ENCODE results near the gene KIAA1671.

KIAA1671 gene

DNA sequence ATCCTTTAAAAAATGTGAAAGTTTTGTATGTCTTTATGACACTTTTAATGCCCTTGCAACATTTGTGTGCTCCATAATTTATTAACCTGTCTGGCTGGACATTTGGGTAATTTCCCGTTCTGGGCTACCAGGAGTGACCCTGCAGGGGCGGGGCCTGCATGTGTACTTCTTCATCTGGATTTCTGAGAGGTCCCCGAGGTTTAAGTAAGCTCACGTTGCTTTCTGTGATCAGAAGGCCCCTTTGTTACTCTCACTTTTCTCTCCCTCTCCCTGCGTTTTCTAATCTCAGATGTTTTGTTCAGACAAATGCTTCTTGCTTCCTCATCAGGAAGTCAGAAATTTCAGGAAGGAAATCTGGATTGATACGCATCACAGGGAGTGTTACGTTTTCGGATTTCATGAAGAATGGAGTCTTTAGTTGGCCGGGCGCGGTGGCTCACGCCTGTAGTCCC lies 168.3 kb downstream of the KIAA1671 start:
- DNase-seq, result no peak

DNA sequence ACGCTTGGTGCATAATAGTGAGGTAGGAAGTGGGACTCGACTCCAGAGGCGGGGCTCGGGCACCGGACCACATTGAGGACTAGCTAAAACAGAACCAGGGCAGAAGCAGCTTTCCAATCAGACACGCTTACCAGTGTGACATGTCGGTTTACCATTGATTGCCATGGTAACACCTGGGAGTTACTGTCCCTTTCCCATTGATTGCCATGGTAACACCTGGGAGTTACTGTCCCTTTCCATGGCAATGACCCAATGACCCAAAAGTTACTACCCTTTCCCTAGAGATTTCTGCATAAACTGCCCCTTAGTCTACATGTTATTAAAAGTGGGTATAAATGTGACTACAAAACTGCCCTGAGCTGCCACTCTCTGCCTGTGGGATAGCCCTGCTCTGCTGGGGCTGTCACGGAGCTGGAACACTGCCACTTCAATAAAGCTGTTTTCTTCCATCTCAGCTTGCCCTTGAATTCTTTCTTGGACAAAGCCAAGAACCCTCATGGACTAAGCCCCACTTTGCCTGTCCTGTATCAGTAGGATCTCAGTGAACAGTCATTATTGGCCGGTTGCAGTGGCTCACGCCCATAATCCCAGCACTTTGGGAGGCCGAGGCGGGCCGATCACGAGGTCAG lies 169.7 kb downstream of the KIAA1671 start:
- DNase-seq, result no peak

DNA sequence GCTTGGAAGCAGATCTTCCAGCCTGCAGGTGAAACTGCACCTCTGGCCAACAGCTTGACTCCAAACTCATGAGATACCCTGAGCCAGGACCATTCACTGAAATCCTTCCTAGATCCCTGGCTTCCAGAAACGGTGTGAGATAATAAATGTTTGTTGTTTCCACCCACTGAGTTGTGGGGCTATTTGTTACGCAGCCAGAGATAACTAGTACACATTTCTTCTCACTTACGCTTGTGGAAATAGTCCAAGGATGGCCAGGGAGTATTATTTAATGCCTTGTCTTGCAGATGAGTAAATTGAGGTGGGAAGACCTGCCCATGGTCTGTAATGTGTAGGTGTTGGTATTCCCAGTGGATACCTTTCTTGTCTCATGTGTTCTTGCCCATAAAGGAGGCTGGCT lies 171.2 kb downstream of the KIAA1671 start:
- DNase-seq, result no peak

DNA sequence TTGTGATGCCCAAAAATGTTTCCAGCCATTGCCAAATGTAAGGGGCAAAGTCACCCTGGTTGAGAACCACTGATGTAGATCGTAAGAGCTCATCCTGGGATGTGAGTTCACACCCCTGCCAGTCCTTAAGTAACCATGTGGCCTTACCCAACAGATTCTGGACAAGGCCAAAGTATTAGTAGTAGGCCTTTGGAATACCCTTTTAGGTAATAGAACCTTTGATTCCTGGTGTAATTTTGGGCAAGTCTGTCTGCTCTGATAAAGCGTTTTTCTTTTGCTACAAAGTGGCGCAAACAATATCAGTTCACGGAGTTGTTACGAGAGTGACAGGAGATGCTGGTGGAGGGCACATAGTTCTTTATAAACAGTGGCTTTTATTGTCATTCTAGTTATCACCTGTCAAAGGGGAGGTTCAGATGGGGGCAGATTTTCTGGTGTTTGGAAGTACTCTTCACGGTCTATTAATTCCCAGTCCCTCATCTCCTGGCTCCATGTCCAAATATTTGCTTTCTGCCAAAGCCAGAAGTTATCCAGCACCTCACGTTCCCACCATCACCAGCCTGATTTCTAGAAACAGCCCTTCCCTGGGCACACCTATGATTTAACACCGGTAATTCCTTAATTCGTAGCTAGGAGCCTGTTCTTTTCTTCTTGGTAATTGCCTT lies 173.3 kb downstream of the KIAA1671 start:
- DNase-seq, result no peak

DNA sequence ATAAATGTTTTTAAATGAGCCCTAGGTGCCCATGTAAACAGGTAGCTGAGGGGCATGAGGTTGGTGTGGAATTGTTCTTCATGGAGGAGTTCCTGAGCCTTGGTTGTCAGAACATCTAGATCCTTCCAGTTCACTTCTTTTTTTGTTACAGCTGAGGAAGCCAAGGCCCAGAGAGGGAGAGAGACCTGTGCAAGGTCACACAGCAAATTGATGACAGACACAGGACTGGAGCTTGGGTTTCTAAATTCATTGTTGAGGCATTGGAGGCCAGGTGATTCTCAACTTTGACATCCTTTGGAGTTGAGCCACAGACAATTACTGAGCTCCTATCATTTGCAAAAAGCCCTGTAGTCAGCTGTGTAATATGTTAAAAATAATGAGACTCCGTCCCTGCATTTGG lies 174.0 kb downstream of the KIAA1671 start:
- no peak for DNase-seq

DNA sequence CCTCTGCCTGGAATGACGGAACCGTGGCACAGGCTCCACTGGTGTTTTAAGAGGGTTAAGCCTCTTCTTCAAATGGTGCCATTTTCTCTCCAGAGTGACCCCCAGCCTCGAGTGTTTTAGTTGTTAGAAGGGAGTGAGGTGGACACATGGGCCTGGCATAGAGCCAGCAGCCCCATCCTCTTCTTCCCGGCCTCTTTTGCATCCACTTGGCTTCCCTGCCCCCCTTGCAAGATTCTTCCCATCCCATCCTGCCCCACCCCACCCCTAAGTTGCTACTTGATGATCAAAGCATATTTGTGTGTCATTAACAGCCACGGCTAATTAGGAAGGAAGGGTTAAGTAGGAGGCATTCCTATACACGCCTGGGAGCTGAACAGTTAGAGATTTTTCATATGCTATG lies 174.8 kb downstream of the KIAA1671 start:
- no peak for DNase-seq

DNA sequence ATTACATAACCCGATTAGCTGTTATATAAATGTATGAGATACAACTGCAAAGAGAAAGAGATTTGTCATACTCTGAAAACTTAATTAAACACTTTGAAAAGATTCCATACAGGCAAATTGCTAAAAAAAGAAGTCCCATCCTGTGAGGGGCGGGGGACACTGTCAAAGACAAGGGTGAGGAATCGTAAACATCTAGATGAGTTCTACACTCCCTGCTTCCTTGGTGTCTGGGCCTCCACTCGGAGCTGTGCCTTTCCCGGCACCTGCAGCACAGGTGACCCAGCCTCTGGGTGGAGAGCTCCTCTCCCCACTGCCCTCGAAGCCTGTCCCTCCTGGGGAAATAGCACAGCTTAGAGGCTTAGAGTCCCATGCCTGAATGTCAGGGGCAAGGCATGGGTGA lies 177.9 kb downstream of the KIAA1671 start:
- DNase-seq, result no peak

DNA sequence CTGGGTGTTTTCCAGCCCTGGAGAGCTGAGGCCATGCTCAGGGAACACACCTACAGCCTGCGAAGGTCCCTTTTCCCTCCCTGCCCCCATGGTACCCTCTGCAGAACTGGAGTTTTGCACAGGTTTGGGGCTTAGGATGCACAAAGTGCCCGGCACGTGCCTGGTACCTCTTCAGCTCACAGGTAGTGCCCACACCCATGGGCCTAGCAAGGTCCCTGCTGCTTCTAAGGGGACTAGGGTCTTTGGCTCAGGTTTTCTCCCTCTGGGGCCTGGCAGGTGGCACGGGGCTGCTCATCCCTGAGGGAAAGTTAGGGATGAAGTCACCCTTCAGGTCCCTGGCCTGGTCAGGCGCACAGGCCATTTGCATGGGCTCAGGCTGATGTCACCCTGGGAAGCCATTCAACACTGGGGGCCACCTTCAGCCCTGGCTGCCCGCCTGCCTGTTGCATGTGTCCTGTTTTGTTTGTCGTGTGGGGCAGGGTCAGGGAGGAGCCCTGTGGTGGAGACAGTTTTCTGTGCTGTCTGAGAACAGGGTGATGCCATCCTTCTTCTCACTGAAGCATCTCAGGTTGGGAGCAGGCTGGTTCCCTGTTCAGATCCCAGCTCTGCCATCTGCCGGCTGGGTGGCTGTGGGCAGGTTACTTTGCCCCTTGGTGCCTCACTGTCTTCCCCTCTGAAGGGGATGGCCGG lies 178.8 kb downstream of the KIAA1671 start:
- DNase-seq, result no peak

DNA sequence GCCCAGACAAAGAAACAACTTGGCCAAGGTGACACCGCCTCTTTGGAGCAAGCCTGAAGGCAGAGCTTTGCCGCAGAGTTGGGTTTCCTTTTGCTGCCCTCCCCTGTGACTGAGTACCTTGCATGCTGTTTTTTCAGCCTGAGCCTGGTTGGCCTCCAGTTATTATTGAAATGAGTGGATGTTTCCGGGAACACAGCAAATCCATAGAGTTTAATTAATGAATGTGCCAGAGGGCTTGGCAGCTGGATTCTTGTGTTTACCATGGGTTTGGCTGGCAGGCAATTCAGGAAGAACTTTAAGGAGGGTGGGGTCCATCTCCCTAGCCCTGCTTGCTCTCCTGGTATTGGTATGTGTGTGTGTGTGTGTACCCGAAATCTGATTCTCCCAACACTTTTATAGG lies 181.5 kb downstream of the KIAA1671 start:
- DNase-seq, result no peak

DNA sequence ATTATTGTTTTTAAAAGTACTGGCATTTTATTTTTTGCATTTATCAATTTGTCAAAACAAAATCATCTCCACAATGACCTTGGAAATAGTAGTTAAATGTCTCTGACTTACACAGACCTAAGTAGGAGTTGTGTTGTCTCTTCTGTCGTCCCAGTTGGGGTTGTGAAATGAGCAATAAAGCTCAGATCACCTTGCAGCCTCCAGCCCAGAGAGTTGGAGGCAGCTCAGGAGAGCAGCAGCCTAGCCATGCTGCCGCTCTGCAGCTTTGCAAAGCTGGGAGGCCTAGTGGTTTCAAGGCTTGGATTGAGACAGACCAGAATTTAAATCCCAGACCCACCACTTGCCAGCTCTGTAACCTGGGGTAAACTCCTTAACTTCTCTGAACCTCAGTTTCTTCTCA lies 181.9 kb downstream of the KIAA1671 start:
- DNase-seq, result no peak

DNA sequence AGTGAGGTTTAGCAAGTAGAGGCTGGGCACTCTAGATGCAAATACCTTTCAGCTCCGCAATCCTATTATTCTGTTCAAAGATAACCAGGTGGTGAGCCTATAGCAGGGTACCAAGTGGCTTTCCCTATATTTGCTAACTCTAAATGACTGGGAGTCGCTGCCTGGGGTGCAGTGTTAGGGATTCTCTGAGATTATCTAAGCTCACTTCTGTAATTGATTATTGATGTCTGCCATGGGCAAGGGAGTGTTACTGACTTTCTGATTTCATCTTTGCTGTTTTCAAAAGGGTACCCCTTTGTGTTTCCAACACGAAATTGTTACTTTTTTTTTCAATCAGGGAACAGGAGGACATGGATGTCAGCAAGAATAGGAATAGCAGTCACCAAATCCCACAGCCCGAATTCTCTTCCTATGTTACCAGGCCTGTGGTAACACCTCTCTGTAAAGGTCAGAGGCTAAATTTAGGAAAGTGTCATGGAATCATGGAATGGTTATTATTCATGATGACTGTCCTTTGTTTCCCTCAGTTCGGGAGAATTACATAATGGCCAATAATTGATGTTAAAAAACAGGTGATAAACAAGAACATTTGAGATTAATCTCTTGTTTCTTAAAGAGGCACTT lies 184.5 kb downstream of the KIAA1671 start:
- DNase-seq, result no peak

DNA sequence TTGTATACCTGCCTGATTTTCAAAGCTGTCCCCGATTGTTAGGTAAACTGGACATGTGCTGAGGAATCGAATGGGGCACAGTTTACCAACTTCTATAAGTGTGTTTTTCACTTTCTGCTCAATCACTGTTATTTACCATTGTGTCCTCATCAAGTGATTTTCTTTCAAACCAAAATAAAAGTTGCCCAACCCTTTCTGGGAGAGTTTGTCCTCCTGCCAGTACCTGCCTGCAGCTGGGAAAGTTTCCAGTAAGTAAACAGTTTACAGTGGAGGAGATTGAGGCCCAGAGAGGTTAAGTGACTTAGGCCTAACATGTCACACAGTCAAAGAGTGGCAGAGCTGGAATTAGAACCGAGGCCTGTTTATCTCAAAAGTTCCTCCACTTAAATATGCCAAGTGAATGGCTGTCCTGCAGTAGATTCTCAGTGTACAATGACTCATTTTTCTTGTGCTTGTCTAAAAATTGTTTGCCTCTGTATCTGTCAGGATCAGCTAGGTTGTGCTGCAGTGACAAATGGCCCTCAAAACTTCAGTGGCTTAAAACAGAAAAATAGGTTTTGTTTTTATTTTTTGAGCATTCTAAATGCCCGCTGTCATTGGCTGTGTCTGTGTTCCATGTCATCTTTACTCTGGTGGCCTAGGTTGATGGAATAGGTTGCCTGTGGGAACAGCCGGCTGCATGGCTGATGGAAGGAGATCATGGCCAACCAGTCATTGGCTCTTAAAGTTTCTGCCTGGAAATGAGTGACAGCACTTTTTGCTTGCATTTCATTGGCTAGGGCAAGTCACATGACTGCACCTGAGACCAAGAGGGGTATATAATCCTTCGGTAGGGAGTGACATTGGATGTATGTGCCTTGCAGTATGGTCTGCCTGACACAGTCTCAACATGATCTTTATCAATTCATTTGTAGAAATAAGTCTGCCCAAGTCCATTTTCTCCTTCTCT lies 185.3 kb downstream of the KIAA1671 start:
- DNase-seq, result no peak

DNA sequence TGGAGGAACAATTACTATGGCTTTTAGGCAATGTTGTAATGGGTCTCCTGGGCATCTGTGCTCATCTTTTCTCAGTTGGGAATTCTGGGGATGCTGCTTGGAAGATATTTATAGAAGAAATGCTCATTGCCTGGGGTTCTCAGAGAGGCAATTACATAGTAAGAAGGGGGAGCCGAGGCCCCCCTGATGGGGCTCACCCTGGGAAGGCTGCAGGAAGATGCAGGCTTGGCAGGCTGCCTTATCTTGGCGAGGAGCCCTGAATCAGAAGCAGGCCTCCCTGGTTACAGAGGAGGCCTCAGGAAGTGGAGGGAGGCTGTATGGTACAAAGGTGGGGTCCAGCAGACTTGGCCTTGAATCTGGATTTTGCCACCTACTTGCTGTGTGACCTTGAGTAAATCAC lies 186.5 kb downstream of the KIAA1671 start:
- DNase-seq, result no peak

DNA sequence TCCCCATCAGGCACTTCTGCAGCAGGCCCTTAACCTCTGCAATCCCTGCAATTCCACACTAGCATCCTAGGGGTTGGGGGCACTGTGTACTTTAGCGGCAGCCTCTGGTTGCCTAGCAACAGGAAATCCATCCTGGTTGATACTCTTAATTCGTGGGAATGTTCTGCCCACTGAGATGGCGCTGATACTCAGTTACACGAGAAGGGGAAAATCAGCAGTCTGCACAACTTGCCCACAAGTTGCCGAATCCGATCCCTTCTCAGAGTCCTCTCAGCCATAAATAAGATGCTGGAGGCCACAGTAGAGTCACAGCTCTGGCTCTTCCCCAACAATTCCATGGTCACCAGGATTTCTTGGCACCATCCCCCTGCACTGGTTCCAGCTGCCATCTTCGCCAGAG lies 189.6 kb downstream of the KIAA1671 start:
- DNase-seq, result peak; percentile 48

DNA sequence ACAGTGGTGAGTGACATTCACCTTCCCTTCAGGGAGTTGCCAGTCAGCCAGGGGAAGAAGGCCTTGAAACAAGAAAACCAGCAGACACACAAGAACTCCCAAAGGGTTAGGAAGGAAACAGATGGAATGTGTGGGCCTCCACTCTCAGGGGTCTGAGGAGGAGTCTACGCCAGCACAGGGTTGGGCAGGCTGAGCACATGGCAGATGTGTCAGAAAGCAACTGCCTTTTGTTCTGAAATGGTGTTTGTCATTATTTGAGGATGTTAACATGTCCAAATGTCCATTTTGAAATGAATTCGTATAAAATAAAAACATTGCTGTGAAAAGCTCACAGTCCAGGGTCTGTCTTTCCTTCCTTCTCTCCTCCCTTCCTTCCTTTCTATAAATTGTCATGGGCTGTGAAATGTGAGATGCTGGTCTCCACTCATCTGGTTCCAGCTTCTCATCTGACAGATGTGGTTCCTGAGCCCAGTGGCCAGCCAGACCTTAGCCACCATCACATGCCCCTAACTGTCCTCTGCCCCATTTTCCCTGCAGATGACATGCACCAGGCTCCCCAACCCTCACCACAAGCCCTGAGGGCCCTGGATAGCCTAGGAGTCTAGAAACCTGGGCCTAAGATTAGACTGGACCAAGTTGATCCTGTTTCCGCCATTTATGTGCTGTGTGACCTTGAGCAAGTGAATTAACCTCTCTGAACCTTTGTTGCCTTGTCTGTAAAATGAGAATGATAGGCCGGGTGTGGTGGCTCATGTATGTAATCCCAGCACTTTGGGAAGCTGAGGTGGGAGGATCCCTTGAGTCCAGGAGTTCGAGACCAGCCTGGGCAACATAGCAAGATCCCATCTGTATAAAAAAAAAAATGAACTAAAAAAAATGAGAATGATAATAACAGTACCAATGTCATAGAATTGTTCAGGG lies 190.9 kb downstream of the KIAA1671 start:
- no peak for DNase-seq

DNA sequence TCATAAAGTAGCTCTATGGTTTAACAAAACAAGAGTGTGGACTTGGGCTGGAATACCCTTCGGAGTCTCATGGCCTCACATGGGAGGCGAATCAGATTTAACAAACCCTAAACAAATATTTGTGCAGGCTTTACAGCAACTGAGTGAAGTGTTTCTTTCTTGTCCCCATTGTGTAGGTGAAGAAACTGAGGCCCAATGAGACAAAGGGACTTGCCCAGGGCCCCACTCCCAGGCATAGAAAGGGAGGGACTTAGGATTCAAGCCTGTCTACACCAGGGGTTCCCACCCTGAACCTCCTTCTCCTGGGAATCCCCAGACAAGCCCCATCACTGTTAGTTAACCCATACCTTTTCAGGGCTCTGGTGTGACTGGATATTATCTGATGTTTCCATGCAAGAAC lies 192.0 kb downstream of the KIAA1671 start:
- no peak for DNase-seq

DNA sequence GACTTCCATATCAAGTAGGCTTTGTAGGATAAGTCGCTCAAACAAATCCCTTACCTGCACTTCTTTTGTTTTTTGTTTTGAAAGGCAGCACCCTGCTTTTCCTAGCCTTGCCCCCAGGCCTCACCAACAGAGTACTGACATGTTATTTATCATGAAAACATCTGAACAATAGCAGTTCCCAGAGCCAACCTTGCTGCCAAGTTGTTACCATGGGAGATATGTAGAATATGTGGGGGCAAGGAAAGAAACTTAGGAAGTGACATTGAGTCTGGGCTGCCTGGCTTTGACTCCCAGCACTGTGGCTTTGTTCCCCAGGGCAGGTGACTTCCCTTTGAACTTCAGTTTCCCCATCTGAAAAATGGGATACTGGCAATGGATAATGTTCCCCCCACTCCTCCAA lies 193.8 kb downstream of the KIAA1671 start:
- no peak for DNase-seq

DNA sequence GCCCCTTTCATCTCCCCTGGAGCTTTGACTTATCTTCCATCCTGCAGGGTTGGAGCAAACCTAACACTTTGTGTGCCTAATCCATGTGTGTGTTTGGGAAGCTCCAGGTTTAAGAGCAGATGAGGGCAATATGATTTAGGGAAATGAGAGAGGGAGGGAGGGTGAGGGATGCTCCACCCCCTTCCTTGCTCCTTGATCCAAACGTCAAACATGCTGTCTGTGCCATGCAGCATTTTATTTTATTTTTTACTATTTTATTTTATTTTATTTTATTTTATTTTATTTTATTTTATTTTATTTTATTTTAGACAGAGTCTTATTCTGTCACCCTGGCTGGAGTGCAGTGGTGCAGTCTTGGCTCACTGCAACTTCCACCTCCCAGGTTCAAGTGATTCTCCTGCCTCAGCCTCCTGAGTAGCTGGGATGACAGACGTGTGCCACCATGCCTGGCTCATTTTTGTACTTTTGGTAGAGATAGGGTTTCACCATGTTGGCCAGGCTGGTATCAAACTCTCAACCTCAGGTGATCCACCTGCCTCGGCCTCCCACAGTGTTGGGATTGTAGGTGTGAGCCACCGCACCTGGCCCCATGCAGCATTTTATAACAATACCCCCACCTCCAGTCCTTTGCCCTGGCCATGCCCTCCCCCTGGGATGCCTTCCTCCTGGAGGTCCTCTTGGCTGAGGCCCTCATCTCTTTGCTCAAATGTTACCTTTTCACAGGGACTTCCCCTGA lies 194.6 kb downstream of the KIAA1671 start:
- no peak for DNase-seq

DNA sequence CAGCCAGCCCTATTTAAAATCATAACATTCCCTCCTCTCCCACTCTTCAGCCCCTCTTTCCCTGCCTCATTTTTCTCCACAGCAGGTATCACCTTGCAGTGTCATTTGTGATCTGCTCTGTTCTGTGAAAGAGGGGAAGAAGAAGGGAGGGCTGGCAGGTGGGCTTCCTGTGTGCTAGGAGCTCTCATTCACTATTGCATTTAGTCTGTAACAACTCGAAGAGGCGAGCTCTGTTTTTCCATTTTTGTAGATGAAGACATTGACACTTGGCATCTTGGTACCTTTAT lies 195.1 kb downstream of the KIAA1671 start:
- DNase-seq, result no peak

DNA sequence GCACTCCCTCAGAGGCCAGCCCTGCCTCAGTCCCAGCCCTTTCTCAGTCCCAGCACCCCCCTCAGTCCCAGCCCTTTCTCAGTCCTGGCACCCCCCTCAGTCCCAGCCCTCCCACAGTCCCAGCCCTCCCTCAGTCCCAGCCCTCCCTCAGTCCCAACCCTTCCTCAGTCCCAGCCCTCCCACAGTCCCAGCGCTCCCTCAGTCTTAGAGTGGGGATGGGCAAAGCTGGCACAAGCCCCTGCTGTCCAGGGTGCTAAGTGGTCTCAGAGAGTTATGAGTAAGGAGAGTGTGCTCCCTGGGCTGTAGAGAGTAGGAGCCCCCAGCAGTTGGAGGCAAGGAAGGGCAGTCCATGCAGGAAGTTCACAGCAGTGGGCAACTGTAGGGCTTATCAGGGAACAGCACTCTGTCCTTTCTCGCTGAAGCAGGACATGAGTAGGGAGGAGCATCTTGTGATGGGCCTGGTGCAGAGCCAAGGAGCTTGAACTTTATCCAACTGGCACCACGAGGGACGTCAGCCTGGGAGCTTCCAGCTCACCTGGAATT lies 195.7 kb downstream of the KIAA1671 start:
- no peak for DNase-seq

DNA sequence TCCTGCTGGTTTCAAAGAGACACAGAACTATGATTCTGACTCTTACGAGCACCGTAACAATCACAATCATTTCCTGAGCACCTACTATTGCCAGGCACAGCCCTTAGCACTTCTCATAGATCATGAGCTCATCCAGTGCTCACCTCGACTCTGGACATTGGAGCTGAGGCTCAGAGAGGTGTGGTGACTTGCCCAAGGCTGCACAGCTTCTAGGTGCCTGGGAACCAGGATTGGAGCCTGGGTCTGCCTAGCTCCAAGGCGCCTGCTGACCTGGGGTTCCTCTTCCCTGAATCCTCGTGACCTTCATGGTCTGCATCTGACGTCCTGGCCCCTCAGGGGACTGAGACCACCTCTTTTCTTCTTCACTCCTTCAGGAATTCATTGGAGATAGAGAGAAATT lies 196.5 kb downstream of the KIAA1671 start:
- DNase-seq, result no peak

All from retina (tissue), 1 donor.